Smooth muscle cell of the brain vasculature (primary cell): Measurements from ENCODE around the gene CDC37L1.

Source experiments
- DNase-seq: peaks from one replicate; pipeline ENCODE4 v3.0.0-alpha.2; 2012; ENCODE audit warnings: low read depth, low spot score

The CDC37L1 gene

GRCh38 chr9:4668604-4669003, 10.8 kb upstream of the CDC37L1 start:
- no peak for DNase-seq

GRCh38 chr9:4669890-4670289, 9.5 kb upstream of the CDC37L1 start:
- no peak for DNase-seq

GRCh38 chr9:4670591-4670990, 8.8 kb upstream of the CDC37L1 start:
- DNase-seq = no peak

GRCh38 chr9:4671737-4672136, 7.6 kb upstream of the CDC37L1 start:
- no peak for DNase-seq

GRCh38 chr9:4674783-4675182, 4.6 kb upstream of the CDC37L1 start:
- DNase-seq = no peak

GRCh38 chr9:4677392-4677791, 2.0 kb upstream of the CDC37L1 start:
- DNase-seq = no peak

GRCh38 chr9:4678679-4679267, 596 bp upstream of the CDC37L1 start:
- no peak for DNase-seq

GRCh38 chr9:4680173-4680525, 780 bp downstream of the CDC37L1 start:
- no peak for DNase-seq

GRCh38 chr9:4680750-4681149, 1.4 kb downstream of the CDC37L1 start:
- no peak for DNase-seq

- DNase-seq = no peak
These were observed 5.5 kb downstream of the CDC37L1 start for GRCh38 chr9:4684820-4685219.

- no peak for DNase-seq
These were observed 6.7 kb downstream of the CDC37L1 start for GRCh38 chr9:4686112-4686511.

GRCh38 chr9:4686584-4686983, 7.2 kb downstream of the CDC37L1 start:
- no peak for DNase-seq

- DNase-seq = no peak
These were observed 9.7 kb downstream of the CDC37L1 start for GRCh38 chr9:4689021-4689420.

- no peak for DNase-seq
These were observed 10.3 kb downstream of the CDC37L1 start for GRCh38 chr9:4689687-4690104.

- DNase-seq = no peak
These were observed 10.8 kb downstream of the CDC37L1 start for GRCh38 chr9:4690144-4690543.

GRCh38 chr9:4691795-4692194, 12.4 kb downstream of the CDC37L1 start:
- no peak for DNase-seq

- no peak for DNase-seq
These were observed 20.7 kb downstream of the CDC37L1 start for GRCh38 chr9:4700091-4700490.

- DNase-seq = no peak
These were observed 21.6 kb downstream of the CDC37L1 start for GRCh38 chr9:4700932-4701331.

GRCh38 chr9:4701526-4701925, 22.2 kb downstream of the CDC37L1 start:
- no peak for DNase-seq

GRCh38 chr9:4704129-4704528, 24.8 kb downstream of the CDC37L1 start:
- DNase-seq = no peak

- no peak for DNase-seq
These were observed 26.7 kb downstream of the CDC37L1 start for GRCh38 chr9:4706021-4706420.

- no peak for DNase-seq
These were observed 27.7 kb downstream of the CDC37L1 start for GRCh38 chr9:4706971-4707622.

- DNase-seq = no peak
These were observed 30.0 kb downstream of the CDC37L1 start for GRCh38 chr9:4709380-4709779.

GRCh38 chr9:4713849-4714248, 34.5 kb downstream of the CDC37L1 start:
- DNase-seq = no peak
